HG02571 (cell line): ENCODE measurements around the gene FOXP1.

Source experiments
- ATAC-seq: cut with Tn5 transposase; IDR thresholded peaks from one replicate; pipeline ENCODE4 v1.9.1; 2021; ENCODE audit warnings: mild to moderate bottlenecking, moderate library complexity; ENCODE audit not compliant: unreplicated experiment

FOXP1 gene

GRCh38 chr3:71005702-71006321 is 577.7 kb downstream of the FOXP1 start:
- no peak for ATAC-seq

GRCh38 chr3:71003511-71003910 is 580.0 kb downstream of the FOXP1 start:
- ATAC-seq: no peak

- ATAC-seq: no peak
These were observed 581.2 kb downstream of the FOXP1 start for GRCh38 chr3:71002298-71002697.

GRCh38 chr3:71001303-71001830 is 582.2 kb downstream of the FOXP1 start:
- no peak for ATAC-seq

GRCh38 chr3:71000483-71000882 is 583.0 kb downstream of the FOXP1 start:
- ATAC-seq: no peak

- ATAC-seq: no peak
These were observed 583.8 kb downstream of the FOXP1 start for GRCh38 chr3:70999730-71000129.

- ATAC-seq: no peak
These were observed 587.4 kb downstream of the FOXP1 start for GRCh38 chr3:70996082-70996481.

- ATAC-seq: no peak
These were observed 588.9 kb downstream of the FOXP1 start for GRCh38 chr3:70994644-70995043.

- no peak for ATAC-seq
These were observed 590.8 kb downstream of the FOXP1 start for GRCh38 chr3:70992562-70993204.

GRCh38 chr3:70992131-70992530 is 591.4 kb downstream of the FOXP1 start:
- no peak for ATAC-seq

- ATAC-seq: no peak
These were observed 592.8 kb downstream of the FOXP1 start for GRCh38 chr3:70990723-70991122.

GRCh38 chr3:70990185-70990584 is 593.3 kb downstream of the FOXP1 start:
- ATAC-seq: no peak

GRCh38 chr3:70989174-70989573 is 594.4 kb downstream of the FOXP1 start:
- no peak for ATAC-seq

- ATAC-seq: no peak
These were observed 595.4 kb downstream of the FOXP1 start for GRCh38 chr3:70988111-70988510.

- no peak for ATAC-seq
These were observed 598.0 kb downstream of the FOXP1 start for GRCh38 chr3:70985572-70985971.

- no peak for ATAC-seq
These were observed 598.6 kb downstream of the FOXP1 start for GRCh38 chr3:70984776-70985482.

- ATAC-seq: peak; percentile 79
These were observed 600.8 kb downstream of the FOXP1 start for GRCh38 chr3:70982700-70983140.

GRCh38 chr3:70982284-70982683 is 601.2 kb downstream of the FOXP1 start:
- ATAC-seq: no peak

GRCh38 chr3:70981231-70981880 is 602.2 kb downstream of the FOXP1 start:
- no peak for ATAC-seq

- ATAC-seq: no peak
These were observed 602.8 kb downstream of the FOXP1 start for GRCh38 chr3:70980646-70981170.

GRCh38 chr3:70979983-70980645 is 603.4 kb downstream of the FOXP1 start:
- no peak for ATAC-seq
